Measurements from ENCODE around the gene KCNIP1.
A peak's percentile ranks its signal among the peaks of the same experiment; 100 is the strongest.

Gene KCNIP1

GRCh38 chr5:170501931-170502330 lies 1.9 kb upstream of the KCNIP1 start:
- no peak for DNase-seq (ENCODE audit: low read depth)
- no peak overlapping the region for H3K4me3 ChIP-seq (ENCODE audit: low read depth, low read length)
- TF ChIP-seq MYC (IDR thresholded peaks at IDR 0.05; ENCODE audit: low read depth, low read length) (no peak), MAX (IDR thresholded peaks at IDR 0.05; ENCODE audit: low read depth, low read length) (peak; percentile 36)

- no peak for DNase-seq (ENCODE audit: low read depth)
- H3K4me3 ChIP-seq (ENCODE audit: low read depth, low read length): no peak overlapping the region
- TF ChIP-seq POLR2A (IDR thresholded peaks at IDR 0.05; ENCODE audit: extremely low read depth, insufficient read length) (no peak), MAX (IDR thresholded peaks at IDR 0.05; ENCODE audit: low read depth, low read length) (no peak), MYC (IDR thresholded peaks at IDR 0.05; ENCODE audit: low read depth, low read length) (no peak)
- TF ChIP-seq, protein P1, sequence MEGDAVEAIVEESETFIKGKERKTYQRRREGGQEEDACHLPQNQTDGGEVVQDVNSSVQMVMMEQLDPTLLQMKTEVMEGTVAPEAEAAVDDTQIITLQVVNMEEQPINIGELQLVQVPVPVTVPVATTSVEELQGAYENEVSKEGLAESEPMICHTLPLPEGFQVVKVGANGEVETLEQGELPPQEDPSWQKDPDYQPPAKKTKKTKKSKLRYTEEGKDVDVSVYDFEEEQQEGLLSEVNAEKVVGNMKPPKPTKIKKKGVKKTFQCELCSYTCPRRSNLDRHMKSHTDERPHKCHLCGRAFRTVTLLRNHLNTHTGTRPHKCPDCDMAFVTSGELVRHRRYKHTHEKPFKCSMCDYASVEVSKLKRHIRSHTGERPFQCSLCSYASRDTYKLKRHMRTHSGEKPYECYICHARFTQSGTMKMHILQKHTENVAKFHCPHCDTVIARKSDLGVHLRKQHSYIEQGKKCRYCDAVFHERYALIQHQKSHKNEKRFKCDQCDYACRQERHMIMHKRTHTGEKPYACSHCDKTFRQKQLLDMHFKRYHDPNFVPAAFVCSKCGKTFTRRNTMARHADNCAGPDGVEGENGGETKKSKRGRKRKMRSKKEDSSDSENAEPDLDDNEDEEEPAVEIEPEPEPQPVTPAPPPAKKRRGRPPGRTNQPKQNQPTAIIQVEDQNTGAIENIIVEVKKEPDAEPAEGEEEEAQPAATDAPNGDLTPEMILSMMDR (IDR thresholded peaks at IDR 0.05; ENCODE audit: low read depth, low read length): no peak
These were observed 921 bp downstream of the KCNIP1 start for GRCh38 chr5:170504616-170505266.

DNA sequence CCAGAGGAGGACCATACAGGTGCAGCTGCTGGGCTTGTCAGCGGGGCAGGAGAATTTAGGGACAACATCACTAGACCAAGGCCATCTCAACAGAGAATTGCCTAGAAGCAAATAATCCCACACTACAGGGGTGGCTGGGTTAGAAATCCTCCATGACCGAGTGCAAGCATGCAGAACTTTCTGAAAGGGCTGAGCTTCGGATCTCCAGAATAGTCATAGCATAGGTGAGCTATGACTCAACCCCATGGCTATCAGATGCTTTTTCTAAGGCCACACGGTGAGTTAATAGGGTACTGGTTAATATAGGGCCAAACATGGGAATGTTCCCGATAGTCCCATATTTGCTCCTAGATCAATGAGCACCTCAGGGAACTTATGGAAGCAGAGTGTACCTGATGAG lies 4.2 kb downstream of the KCNIP1 start:
- TF ChIP-seq MYC (IDR thresholded peaks at IDR 0.05; ENCODE audit: low read depth, low read length) (no peak), POLR2A (IDR thresholded peaks at IDR 0.05; ENCODE audit: extremely low read depth, insufficient read length) (no peak), MAX (IDR thresholded peaks at IDR 0.05; ENCODE audit: low read depth, low read length) (no peak)
- TF ChIP-seq, protein P1 (IDR thresholded peaks at IDR 0.05; ENCODE audit: low read depth, low read length): no peak

GRCh38 chr5:170508660-170509347 lies 5.0 kb downstream of the KCNIP1 start:
- no peak for DNase-seq (ENCODE audit: low read depth)
- no peak for TF ChIP-seq MYC (IDR thresholded peaks at IDR 0.05; ENCODE audit: low read depth, low read length)
- no peak for TF ChIP-seq POLR2A (IDR thresholded peaks at IDR 0.05; ENCODE audit: extremely low read depth, insufficient read length)
- no peak for TF ChIP-seq MAX (IDR thresholded peaks at IDR 0.05; ENCODE audit: low read depth, low read length)
- TF ChIP-seq, protein P1 (IDR thresholded peaks at IDR 0.05; ENCODE audit: low read depth, low read length): no peak
- no peak overlapping the region for H3K4me3 ChIP-seq (ENCODE audit: low read depth, low read length)

More for the DNA sequence above, 4.2 kb downstream of the KCNIP1 start:
- H3K4me3 ChIP-seq (ENCODE audit: low read depth, low read length): no peak overlapping the region
- no peak for DNase-seq (ENCODE audit: low read depth)

DNA sequence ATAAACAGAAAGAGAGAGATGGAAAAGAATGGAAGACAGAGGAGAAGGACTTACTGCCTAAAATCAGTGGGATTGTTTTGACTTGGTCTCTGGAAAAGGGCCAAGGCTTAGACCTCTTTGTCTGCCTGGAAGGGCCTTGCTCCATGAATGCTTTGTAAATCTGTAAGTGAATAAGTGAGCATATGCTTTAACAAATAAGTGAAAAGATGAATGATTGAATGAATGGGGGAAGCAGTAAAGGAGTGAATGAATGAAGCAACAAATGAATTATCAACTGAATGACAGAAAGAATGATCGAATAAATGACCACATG lies 5.5 kb downstream of the KCNIP1 start:
- no peak for DNase-seq (ENCODE audit: low read depth)
- TF ChIP-seq MAX (IDR thresholded peaks at IDR 0.05; ENCODE audit: low read depth, low read length): no peak
- TF ChIP-seq, protein P1 (IDR thresholded peaks at IDR 0.05; ENCODE audit: low read depth, low read length): no peak
- TF ChIP-seq MYC (IDR thresholded peaks at IDR 0.05; ENCODE audit: low read depth, low read length): no peak
- TF ChIP-seq POLR2A (IDR thresholded peaks at IDR 0.05; ENCODE audit: extremely low read depth, insufficient read length): no peak
- H3K4me3 ChIP-seq (ENCODE audit: low read depth, low read length): no peak overlapping the region

DNA sequence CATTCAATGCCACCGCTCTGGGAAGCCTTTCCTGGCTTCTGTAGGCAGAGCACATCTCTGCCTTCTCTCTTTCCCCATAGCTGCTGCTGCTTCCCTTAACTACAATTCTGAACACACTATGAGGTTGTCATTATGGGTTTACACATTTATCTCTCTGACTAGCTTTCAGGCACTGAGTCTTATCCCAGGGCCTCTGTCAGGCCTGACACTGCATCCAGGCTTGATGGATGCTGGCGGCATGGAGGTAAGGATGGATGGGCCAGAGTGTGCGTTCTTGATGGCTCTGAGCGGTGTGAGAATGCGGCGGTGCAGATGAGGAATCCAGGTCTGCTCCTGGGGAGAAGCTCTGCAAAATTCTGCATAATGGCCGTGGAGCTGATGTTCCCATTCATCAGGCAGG lies 6.3 kb downstream of the KCNIP1 start:
- no peak for TF ChIP-seq POLR2A (IDR thresholded peaks at IDR 0.05; ENCODE audit: extremely low read depth, insufficient read length)
- no peak for TF ChIP-seq MAX (IDR thresholded peaks at IDR 0.05; ENCODE audit: low read depth, low read length)
- TF ChIP-seq, protein P1 (IDR thresholded peaks at IDR 0.05; ENCODE audit: low read depth, low read length): no peak
- TF ChIP-seq MYC (IDR thresholded peaks at IDR 0.05; ENCODE audit: low read depth, low read length): no peak
- H3K4me3 ChIP-seq (ENCODE audit: low read depth, low read length): no peak overlapping the region
- no peak for DNase-seq (ENCODE audit: low read depth)

All from NB4 (cell line).